ENCODE results near the gene KLRF2. TPM values are rescaled to one million over a fixed set of nuclear protein-coding genes. Genes with fewer than 3 reads are reported as not detected.

KLRF2 gene
- total RNA-seq, 6 experiments from 2014 or later = not detected

- Histone ChIP-seq H3K36me3 (no peaks in the 10 kb centered on the region), H3K27ac (no peak overlapping the region), H3K27me3 (no peaks in the 10 kb centered on the region), H3K4me1 (peaks cover 0 to 3% (median 0%) of the 10 kb centered on the region in 4 donors), H3K9me3 (no peaks in the 10 kb centered on the region), H3K4me3 (no peak overlapping the region)
- ATAC-seq (no peak), DNase-seq (no peak)
- no peak for TF ChIP-seq POLR2A (IDR thresholded peaks at IDR 0.05)
- TF ChIP-seq, protein P1, sequence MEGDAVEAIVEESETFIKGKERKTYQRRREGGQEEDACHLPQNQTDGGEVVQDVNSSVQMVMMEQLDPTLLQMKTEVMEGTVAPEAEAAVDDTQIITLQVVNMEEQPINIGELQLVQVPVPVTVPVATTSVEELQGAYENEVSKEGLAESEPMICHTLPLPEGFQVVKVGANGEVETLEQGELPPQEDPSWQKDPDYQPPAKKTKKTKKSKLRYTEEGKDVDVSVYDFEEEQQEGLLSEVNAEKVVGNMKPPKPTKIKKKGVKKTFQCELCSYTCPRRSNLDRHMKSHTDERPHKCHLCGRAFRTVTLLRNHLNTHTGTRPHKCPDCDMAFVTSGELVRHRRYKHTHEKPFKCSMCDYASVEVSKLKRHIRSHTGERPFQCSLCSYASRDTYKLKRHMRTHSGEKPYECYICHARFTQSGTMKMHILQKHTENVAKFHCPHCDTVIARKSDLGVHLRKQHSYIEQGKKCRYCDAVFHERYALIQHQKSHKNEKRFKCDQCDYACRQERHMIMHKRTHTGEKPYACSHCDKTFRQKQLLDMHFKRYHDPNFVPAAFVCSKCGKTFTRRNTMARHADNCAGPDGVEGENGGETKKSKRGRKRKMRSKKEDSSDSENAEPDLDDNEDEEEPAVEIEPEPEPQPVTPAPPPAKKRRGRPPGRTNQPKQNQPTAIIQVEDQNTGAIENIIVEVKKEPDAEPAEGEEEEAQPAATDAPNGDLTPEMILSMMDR (IDR thresholded peaks at IDR 0.05) = no peak
- intact Hi-C loops (cut with DNase I) = no loop called here
- 53% methylated on average over 3 of the region's 3 CpGs for WGBS (ENCODE audit: insufficient coverage, low coverage, low lambda C conversion rate, missing lambda C conversion rate)
Observed at GRCh38 chr12:9926876-9927275, 45.6 kb downstream of the KLRF2 start.

- intact Hi-C loops (cut with DNase I) = no loop called here
- Histone ChIP-seq H3K4me3 (no peak overlapping the region), H3K36me3 (no peaks in the 10 kb centered on the region), H3K27me3 (no peaks in the 10 kb centered on the region), H3K9me3 (no peaks in the 10 kb centered on the region), H3K4me1 (peaks cover 0 to 3% (median 0%) of the 10 kb centered on the region in 4 donors), H3K27ac (no peak overlapping the region)
- ATAC-seq (no peak), DNase-seq (no peak)
- WGBS (ENCODE audit: insufficient coverage, low coverage, low lambda C conversion rate, missing lambda C conversion rate) = 80% methylated on average over 3 of the region's 3 CpGs
- TF ChIP-seq, protein P1 (IDR thresholded peaks at IDR 0.05) = no peak
- TF ChIP-seq POLR2A (IDR thresholded peaks at IDR 0.05) = no peak
Observed at GRCh38 chr12:9928607-9929006, 47.3 kb downstream of the KLRF2 start.

DNA sequence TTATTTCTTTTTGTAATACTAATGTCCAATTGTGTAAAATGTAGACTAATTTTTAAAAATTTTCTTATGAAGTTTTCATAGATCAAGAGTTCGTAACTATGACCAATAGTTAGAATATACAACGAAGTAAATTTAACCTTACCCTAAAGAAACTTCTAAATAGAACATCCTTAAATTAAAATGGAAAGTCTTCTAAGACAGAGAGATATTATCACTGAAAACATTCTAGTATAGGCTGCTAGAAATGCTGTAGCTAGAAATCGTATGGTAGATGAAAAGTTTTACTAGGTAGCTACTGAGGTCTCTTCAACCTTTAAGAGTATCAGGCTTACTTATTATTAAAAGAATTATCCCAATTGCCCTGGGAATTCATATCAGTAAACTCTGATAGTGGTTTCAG, 50.0 kb downstream of the KLRF2 start:
- intact Hi-C loops (cut with DNase I) = no loop called here

GRCh38 chr12:9932270-9932669, 51.0 kb downstream of the KLRF2 start, which contains the start of gene CLEC2A:
TSS of gene CLEC2A (minus strand) at chr12:9932370. CDS start at chr12:9932329, 41 bp downstream.
- 71% methylated on average over 6 of the region's 6 CpGs for WGBS (ENCODE audit: insufficient coverage, low coverage, low lambda C conversion rate, missing lambda C conversion rate)
- H3K9me3 ChIP-seq = no peaks in the 10 kb centered on the region
- intact Hi-C loops (cut with DNase I) = no loop called here
- TF ChIP-seq, protein P1 (IDR thresholded peaks at IDR 0.05) = no peak
- TF ChIP-seq POLR2A (IDR thresholded peaks at IDR 0.05) = no peak
- H3K27me3 ChIP-seq = no peaks in the 10 kb centered on the region
- H3K27ac ChIP-seq = no peak within 1 kb of the TSS
- ATAC-seq (no peak), DNase-seq (no peak)
- H3K4me3 ChIP-seq = no peak within 1 kb of the TSS
- no peaks in the 10 kb centered on the region for H3K36me3 ChIP-seq
- no peaks in the 10 kb centered on the region for H3K4me1 ChIP-seq

More for the DNA sequence above, 50.0 kb downstream of the KLRF2 start:
- no peak overlapping the region for H3K4me3 ChIP-seq
- ATAC-seq = no peak
- no peaks in the 10 kb centered on the region for H3K9me3 ChIP-seq
- no peaks in the 10 kb centered on the region for H3K4me1 ChIP-seq
- WGBS (ENCODE audit: insufficient coverage, low coverage, low lambda C conversion rate, missing lambda C conversion rate) = 68% methylated on average over 3 of the region's 3 CpGs
- H3K36me3 ChIP-seq = no peaks in the 10 kb centered on the region
- H3K27me3 ChIP-seq = no peaks in the 10 kb centered on the region
- DNase-seq = no peak
- TF ChIP-seq, protein P1 (IDR thresholded peaks at IDR 0.05) = no peak
- no peak for TF ChIP-seq POLR2A (IDR thresholded peaks at IDR 0.05)
- no peak overlapping the region for H3K27ac ChIP-seq

- ATAC-seq (no peak), DNase-seq (no peak)
- Histone ChIP-seq H3K36me3 (no peaks in the 10 kb centered on the region), H3K4me1 (no peaks in the 10 kb centered on the region), H3K4me3 (no peak overlapping the region), H3K9me3 (no peaks in the 10 kb centered on the region), H3K27me3 (no peaks in the 10 kb centered on the region), H3K27ac (no peak overlapping the region)
- TF ChIP-seq, protein P1 (IDR thresholded peaks at IDR 0.05) = no peak
- TF ChIP-seq POLR2A (IDR thresholded peaks at IDR 0.05) = no peak
- intact Hi-C loops (cut with DNase I) = no loop called here
- 67% methylated on average over 2 of the region's 2 CpGs for WGBS (ENCODE audit: insufficient coverage, low coverage, low lambda C conversion rate, missing lambda C conversion rate)
Observed at GRCh38 chr12:9933958-9934357, 52.7 kb downstream of the KLRF2 start.

Data from right lobe of liver (tissue), 6 donors.